H9 (cell line): ENCODE measurements around the gene MZB1. TPM values are rescaled to one million over a fixed set of nuclear protein-coding genes. Genes with fewer than 3 reads are reported as not detected.
A peak's percentile ranks its signal among the peaks of the same experiment; 100 is the strongest.

Source experiments
- DNase-seq: peaks from one replicate; pipeline ENCODE4 v3.0.0-alpha.2; 2017
- H2AFZ ChIP-seq: one replicate; pipeline ENCODE4 v1.6.1; 2013; ENCODE audit warnings: mild to moderate bottlenecking, low read length, control low read depth, moderate library complexity
- H2AK5ac ChIP-seq: 2 replicates; pipeline ENCODE4 v1.6.1; 2013; ENCODE audit warnings: low read length, control low read depth, mixed read lengths; ENCODE audit not compliant: insufficient read length
- H2BK120ac ChIP-seq: one replicate; pipeline ENCODE4 v1.6.1; 2013; ENCODE audit warnings: low read depth, mild to moderate bottlenecking, low read length, control low read depth, inconsistent platforms; ENCODE audit not compliant: poor library complexity, severe bottlenecking
- H2BK12ac ChIP-seq: 2 replicates; pipeline ENCODE4 v1.6.1; 2013; ENCODE audit warnings: low read length, control low read depth, mixed read lengths, low read depth; ENCODE audit not compliant: insufficient read length
- H2BK15ac ChIP-seq: 2 replicates; pipeline ENCODE4 v1.6.1; 2013; ENCODE audit warnings: low read depth, low read length, control low read depth
- H2BK20ac ChIP-seq: one replicate; pipeline ENCODE4 v1.6.1; 2013; ENCODE audit warnings: low read depth, mild to moderate bottlenecking, low read length, control low read depth, inconsistent platforms; ENCODE audit not compliant: poor library complexity, severe bottlenecking
- H2BK5ac ChIP-seq: 2 replicates; pipeline ENCODE4 v1.6.1; 2013; ENCODE audit warnings: low read length, control low read depth, mixed read lengths; ENCODE audit not compliant: insufficient read length
- H3K14ac ChIP-seq: 2 replicates; pipeline ENCODE4 v1.6.1; 2013; ENCODE audit warnings: low read length, control low read depth; ENCODE audit not compliant: insufficient read depth
- H3K18ac ChIP-seq: 2 replicates; pipeline ENCODE4 v1.6.1; 2013; ENCODE audit warnings: low read depth, mild to moderate bottlenecking, mixed read lengths, low read length, control low read depth; ENCODE audit not compliant: insufficient read length
- H3K23ac ChIP-seq: 2 replicates; pipeline ENCODE4 v1.6.1; 2013; ENCODE audit warnings: low read length, control low read depth, mixed read lengths, low read depth; ENCODE audit not compliant: insufficient read length
- H3K23me2 ChIP-seq: 2 replicates; pipeline ENCODE4 v1.6.1; 2013; ENCODE audit warnings: low read depth, mild to moderate bottlenecking, mixed read lengths, low read length, control low read depth; ENCODE audit not compliant: insufficient read length, poor library complexity, severe bottlenecking
- H3K27ac ChIP-seq: 2 replicates; pipeline ENCODE4 v1.5.1; 2013; ENCODE audit warnings: low read length, control low read depth, mixed read lengths, low read depth; ENCODE audit not compliant: insufficient read length
- H3K27me3 ChIP-seq: 2 replicates; pipeline ENCODE4 v1.6.1; 2013; ENCODE audit warnings: low read length, control low read depth, inconsistent platforms; ENCODE audit not compliant: insufficient read depth
- H3K4ac ChIP-seq: 2 replicates; pipeline ENCODE4 v1.6.1; 2013; ENCODE audit warnings: low read depth, mild to moderate bottlenecking, control low read depth, inconsistent platforms, low read length, moderate library complexity
- H3K4me1 ChIP-seq: 2 replicates; pipeline ENCODE4 v1.6.1; 2013; ENCODE audit warnings: low read length, control low read depth, inconsistent platforms; ENCODE audit not compliant: insufficient read depth
- H3K4me2 ChIP-seq: 2 replicates; pipeline ENCODE4 v1.6.1; 2013; ENCODE audit warnings: low read length, control low read depth, mixed read lengths; ENCODE audit not compliant: insufficient read length, insufficient read depth
- H3K56ac ChIP-seq: 2 replicates; pipeline ENCODE4 v1.6.1; 2013; ENCODE audit warnings: low read depth, mild to moderate bottlenecking, mixed read lengths, low read length, control low read depth; ENCODE audit not compliant: insufficient read length
- H3K79me1 ChIP-seq: 2 replicates; pipeline ENCODE4 v1.6.1; 2013; ENCODE audit warnings: low read depth, mild to moderate bottlenecking, moderate library complexity, low read length, control low read depth, inconsistent platforms; ENCODE audit not compliant: insufficient read depth, poor library complexity, severe bottlenecking
- H3K79me2 ChIP-seq: 2 replicates; pipeline ENCODE4 v1.6.1; 2013; ENCODE audit warnings: low read length, control low read depth, inconsistent platforms; ENCODE audit not compliant: insufficient read depth
- H3K9ac ChIP-seq: 2 replicates; pipeline ENCODE4 v1.6.1; 2013; ENCODE audit warnings: low read length, control low read depth, mixed read lengths; ENCODE audit not compliant: insufficient read length; ENCODE audit errors: extremely low read depth
- H3K9me3 ChIP-seq: one replicate; pipeline ENCODE4 v1.6.1; 2013; ENCODE audit warnings: low read depth, low read length, inconsistent platforms; ENCODE audit not compliant: control insufficient read depth
- H3T11ph ChIP-seq: one replicate; pipeline ENCODE4 v1.6.1; 2013; ENCODE audit warnings: mild to moderate bottlenecking, low read length, control low read depth, inconsistent platforms
- H4K20me1 ChIP-seq: one replicate; pipeline ENCODE4 v1.6.1; 2013; ENCODE audit not compliant: control insufficient read depth, insufficient read length, insufficient read depth
- H4K5ac ChIP-seq: 2 replicates; pipeline ENCODE4 v1.6.1; 2013; ENCODE audit warnings: low read depth, mild to moderate bottlenecking, mixed read lengths, low read length, control low read depth; ENCODE audit not compliant: insufficient read length
- H4K8ac ChIP-seq: replicated peaks from 2 replicates; pipeline ENCODE4 v1.6.1; 2013; ENCODE audit warnings: low read length, control low read depth, mixed read lengths, low read depth; ENCODE audit not compliant: insufficient read length
- H4K91ac ChIP-seq: 2 replicates; pipeline ENCODE4 v1.6.1; 2013; ENCODE audit warnings: low read depth, mild to moderate bottlenecking, moderate library complexity, mixed read lengths, low read length, control low read depth; ENCODE audit not compliant: insufficient read length
- H3K27ac Mint-ChIP-seq, 3 experiments: 2 replicates in 2 of 3; 3 replicates in 1 of 3; pipeline ENCODE4 v1.8.0; 2020 to 2021; ENCODE audit warnings: mixed read lengths in 3 of 3, mild to moderate bottlenecking in 1 of 3, moderate library complexity in 1 of 3
- H3K27me3 Mint-ChIP-seq: 2 replicates; pipeline ENCODE4 v1.8.0; 2021; ENCODE audit warnings: low read depth, mild to moderate bottlenecking, moderate library complexity, mixed read lengths
- H3K36me3 Mint-ChIP-seq, 3 experiments: 2 replicates in 2 of 3; 3 replicates in 1 of 3; pipeline ENCODE4 v1.8.0; 2020 to 2021; ENCODE audit warnings: low read depth in 3 of 3, mixed read lengths in 3 of 3; ENCODE audit not compliant: insufficient read depth in 1 of 3
- H3K4me1 Mint-ChIP-seq, 2 experiments: 2 replicates each; pipeline ENCODE4 v1.8.0; 2020; ENCODE audit warnings: mixed read lengths in 2 of 2
- H3K4me3 Mint-ChIP-seq, 2 experiments: 2 replicates in 1 of 2; 3 replicates in 1 of 2; pipeline ENCODE4 v1.8.0; 2020 to 2021; ENCODE audit warnings: mild to moderate bottlenecking in 2 of 2, mixed read lengths in 2 of 2, moderate library complexity in 1 of 2
- H3K9me3 Mint-ChIP-seq, 2 experiments: 2 replicates in 1 of 2; 3 replicates in 1 of 2; pipeline ENCODE4 v1.8.0; 2020; ENCODE audit warnings: mild to moderate bottlenecking in 2 of 2, mixed read lengths in 2 of 2, moderate library complexity in 1 of 2
- WGBS: extraction: QIAGEN DNeasy Blood & Tissue Kit; methylation state at CpG from one replicate; pipeline ENCODE4 v1.1.7; 2013; ENCODE audit warnings: missing lambda C conversion rate, low lambda C conversion rate, mixed read lengths; ENCODE audit not compliant: insufficient read length; ENCODE audit errors: extremely low coverage; 5-methylcytosine and 5-hydroxymethylcytosine counted together
- total RNA-seq: library from RNA; stranded (reverse); gene quantifications from 2 replicates; pipeline ENCODE4 v1.2.1, GENCODE V29; 2021
- TF ChIP-seq, protein P1 (sequence below): fragments of 200-600 bp; sonication (generic); conservative IDR thresholded peaks from 3 replicates; pipeline ENCODE4 v1.8.0; 2021; ENCODE audit warnings: antibody characterized with exemption, mild to moderate bottlenecking

Gene MZB1
- total RNA-seq, 1 experiment from 2014 or later = 0.31 TPM

DNA sequence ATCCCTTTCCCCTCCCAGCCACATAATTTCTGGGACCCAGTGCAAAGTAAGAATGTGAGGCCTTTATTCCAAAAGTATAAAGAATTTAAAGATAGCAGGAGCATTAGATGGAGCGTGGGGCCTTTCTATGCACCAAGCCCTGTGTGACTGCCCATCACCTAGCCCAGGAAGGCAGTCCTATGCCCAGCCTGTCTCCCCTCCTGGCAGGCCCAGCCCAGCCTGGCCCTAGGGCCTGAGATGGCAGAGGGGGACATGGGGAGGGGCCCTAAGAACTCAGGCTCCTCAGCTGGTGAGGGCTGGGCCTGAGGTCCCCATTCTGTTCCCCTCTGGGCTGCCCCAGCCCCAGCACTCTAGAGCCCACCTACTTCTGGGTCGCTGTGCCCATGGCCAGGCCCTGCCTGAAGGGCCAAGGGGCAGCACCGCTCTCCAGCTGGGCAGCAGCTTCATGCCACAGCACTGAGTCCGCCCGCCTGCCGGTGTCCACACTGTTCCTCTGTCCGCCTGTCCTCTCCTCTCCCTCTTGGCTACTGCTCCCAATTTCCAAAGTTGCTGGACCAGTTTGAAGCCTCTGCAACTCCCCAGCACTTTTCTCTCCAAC lies 5.6 kb downstream of the MZB1 start:
- Histone ChIP-seq H3K79me1 (no peaks in the 10 kb centered on the region), H4K91ac (no peak overlapping the region), H3K9me3 (no peaks in the 10 kb centered on the region), H3K79me2 (no peaks in the 10 kb centered on the region), H3K18ac (no peak overlapping the region), H3K23ac (no peak overlapping the region), H3K9ac (no peak overlapping the region), H3K23me2 (no peaks in the 10 kb centered on the region), H3K4me1 (peaks cover 3% of the 10 kb centered on the region; the same call in 1 of the 2 replicates), H3K14ac (no peak overlapping the region), H4K5ac (no peak overlapping the region), H2BK15ac (no peak overlapping the region), H2BK5ac (no peak overlapping the region), H3K4ac (no peak overlapping the region), H2AK5ac (no peak overlapping the region), H3K56ac (no peak overlapping the region), H2BK120ac (no peak overlapping the region), H3K27me3 (no peaks in the 10 kb centered on the region), H2AFZ (no peak overlapping the region), H2BK12ac (no peak overlapping the region), H4K8ac (no peak overlapping the region), H3K27ac (no peak overlapping the region), H3K4me2 (no peak overlapping the region), H2BK20ac (no peak overlapping the region), H4K20me1 (no peaks in the 10 kb centered on the region), H3T11ph (no peak overlapping the region)
- H3K9me3 Mint-ChIP-seq = no peaks in the 10 kb centered on the region
- no peaks in the 10 kb centered on the region; the same call in 1 of the 2 replicates for H3K27me3 Mint-ChIP-seq
- no peak overlapping the region for H3K4me3 Mint-ChIP-seq
- H3K4me1 Mint-ChIP-seq = peaks cover 22 to 38% of the 10 kb centered on the region in 2 experiments
- TF ChIP-seq, protein P1, sequence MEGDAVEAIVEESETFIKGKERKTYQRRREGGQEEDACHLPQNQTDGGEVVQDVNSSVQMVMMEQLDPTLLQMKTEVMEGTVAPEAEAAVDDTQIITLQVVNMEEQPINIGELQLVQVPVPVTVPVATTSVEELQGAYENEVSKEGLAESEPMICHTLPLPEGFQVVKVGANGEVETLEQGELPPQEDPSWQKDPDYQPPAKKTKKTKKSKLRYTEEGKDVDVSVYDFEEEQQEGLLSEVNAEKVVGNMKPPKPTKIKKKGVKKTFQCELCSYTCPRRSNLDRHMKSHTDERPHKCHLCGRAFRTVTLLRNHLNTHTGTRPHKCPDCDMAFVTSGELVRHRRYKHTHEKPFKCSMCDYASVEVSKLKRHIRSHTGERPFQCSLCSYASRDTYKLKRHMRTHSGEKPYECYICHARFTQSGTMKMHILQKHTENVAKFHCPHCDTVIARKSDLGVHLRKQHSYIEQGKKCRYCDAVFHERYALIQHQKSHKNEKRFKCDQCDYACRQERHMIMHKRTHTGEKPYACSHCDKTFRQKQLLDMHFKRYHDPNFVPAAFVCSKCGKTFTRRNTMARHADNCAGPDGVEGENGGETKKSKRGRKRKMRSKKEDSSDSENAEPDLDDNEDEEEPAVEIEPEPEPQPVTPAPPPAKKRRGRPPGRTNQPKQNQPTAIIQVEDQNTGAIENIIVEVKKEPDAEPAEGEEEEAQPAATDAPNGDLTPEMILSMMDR = no peak
- WGBS = no CpG with 5 or more reads among the region's 7 CpGs
- DNase-seq = no peak
- H3K36me3 Mint-ChIP-seq = no peaks in the 10 kb centered on the region
- peak overlapping the region in 1 of 3 experiments; percentile 7; a peak in 1 of 7 replicates for H3K27ac Mint-ChIP-seq
